ENCODE measurements around the gene OSBPL1A. TPM values are rescaled to one million over a fixed set of nuclear protein-coding genes. Genes with fewer than 3 reads are reported as not detected.
A peak's percentile ranks its signal among the peaks of the same experiment; 100 is the strongest.

The OSBPL1A gene
- total RNA-seq, 6 donors from 2014 or later: 33.3 to 64.5 (median 55.4) TPM

DNA sequence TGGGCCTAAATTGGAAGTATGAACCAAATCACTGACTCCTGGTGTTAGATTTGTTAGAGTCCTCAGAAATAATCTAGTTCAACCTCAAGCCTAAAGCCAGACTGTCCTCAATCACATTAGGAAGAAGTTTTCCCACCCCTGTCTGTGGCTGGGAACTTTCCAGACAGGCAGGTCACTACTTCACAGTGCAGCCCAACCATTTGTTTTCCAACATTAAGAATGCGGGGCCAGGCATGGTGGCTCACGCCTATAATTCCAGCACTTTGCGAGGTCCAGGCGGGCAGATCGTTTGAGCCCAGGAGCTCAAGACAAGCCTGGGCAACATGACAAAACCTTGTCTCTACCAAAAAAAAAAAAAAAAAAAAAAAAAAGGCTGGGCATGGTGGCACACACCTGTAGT lies 5.5 kb upstream of the OSBPL1A start:
- WGBS, 2 donors: 84 to 89% methylated on average over 2 to 5 of the region's 5 CpGs
- H3K4me3 ChIP-seq: no peak overlapping the region
- H3K4me1 ChIP-seq: peaks cover 0 to 5% (median 4%) of the 10 kb centered on the region in 4 donors
- no peaks in the 10 kb centered on the region for H3K9me3 ChIP-seq
- no peak overlapping the region for H3K27ac ChIP-seq
- ATAC-seq (ENCODE audit: low FRiP score in 2 of 2): no peak
- no peak for DNase-seq
- TF ChIP-seq POLR2A (IDR thresholded peaks at IDR 0.05) (no peak), EP300 (IDR thresholded peaks at IDR 0.05) (no peak), POLR2AphosphoS5 (IDR thresholded peaks at IDR 0.05) (no peak)
- TF ChIP-seq, protein P1, sequence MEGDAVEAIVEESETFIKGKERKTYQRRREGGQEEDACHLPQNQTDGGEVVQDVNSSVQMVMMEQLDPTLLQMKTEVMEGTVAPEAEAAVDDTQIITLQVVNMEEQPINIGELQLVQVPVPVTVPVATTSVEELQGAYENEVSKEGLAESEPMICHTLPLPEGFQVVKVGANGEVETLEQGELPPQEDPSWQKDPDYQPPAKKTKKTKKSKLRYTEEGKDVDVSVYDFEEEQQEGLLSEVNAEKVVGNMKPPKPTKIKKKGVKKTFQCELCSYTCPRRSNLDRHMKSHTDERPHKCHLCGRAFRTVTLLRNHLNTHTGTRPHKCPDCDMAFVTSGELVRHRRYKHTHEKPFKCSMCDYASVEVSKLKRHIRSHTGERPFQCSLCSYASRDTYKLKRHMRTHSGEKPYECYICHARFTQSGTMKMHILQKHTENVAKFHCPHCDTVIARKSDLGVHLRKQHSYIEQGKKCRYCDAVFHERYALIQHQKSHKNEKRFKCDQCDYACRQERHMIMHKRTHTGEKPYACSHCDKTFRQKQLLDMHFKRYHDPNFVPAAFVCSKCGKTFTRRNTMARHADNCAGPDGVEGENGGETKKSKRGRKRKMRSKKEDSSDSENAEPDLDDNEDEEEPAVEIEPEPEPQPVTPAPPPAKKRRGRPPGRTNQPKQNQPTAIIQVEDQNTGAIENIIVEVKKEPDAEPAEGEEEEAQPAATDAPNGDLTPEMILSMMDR (IDR thresholded peaks at IDR 0.05): no peak
- H3K27me3 ChIP-seq: no peaks in the 10 kb centered on the region
- no peaks in the 10 kb centered on the region for H3K36me3 ChIP-seq

DNA sequence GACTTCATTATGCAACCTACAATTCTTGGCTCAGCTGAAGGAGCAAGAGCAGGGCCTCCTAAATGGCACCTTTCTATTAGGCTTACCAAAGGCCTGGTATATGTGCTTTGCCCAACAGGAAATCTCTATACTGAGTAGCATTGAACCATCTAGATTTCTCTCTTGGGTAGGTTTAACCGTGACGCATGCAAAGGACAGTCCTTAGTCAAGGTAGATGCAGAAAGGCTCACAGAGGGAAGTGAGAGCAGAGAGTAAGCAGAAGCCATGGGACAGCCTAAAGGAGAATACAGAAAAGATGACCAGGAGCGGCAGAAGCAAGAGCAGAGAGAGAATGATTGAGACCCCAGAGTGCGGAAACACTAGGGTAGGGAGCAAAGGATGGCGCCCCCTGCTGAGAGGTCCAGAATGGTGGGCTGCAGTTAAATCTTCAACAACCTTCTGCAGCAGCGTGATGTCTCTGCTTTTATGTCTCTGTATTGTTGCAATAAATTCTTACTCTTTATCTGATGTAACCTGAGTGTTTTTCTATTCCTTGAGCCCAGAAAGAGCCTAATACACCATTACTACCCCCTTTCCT lies 4.7 kb upstream of the OSBPL1A start:
- Histone ChIP-seq H3K9me3 (no peaks in the 10 kb centered on the region), H3K4me3 (no peak overlapping the region), H3K4me1 (peaks cover 0 to 6% (median 4%) of the 10 kb centered on the region in 4 donors), H3K27ac (no peak overlapping the region), H3K27me3 (no peaks in the 10 kb centered on the region), H3K36me3 (no peaks in the 10 kb centered on the region)
- ATAC-seq (ENCODE audit: low FRiP score in 2 of 2) (no peak), DNase-seq (no peak)
- 79 to 86% methylated on average over 6 of the region's 6 CpGs for WGBS, 2 donors
- TF ChIP-seq POLR2A (IDR thresholded peaks at IDR 0.05): no peak
- TF ChIP-seq, protein P1 (IDR thresholded peaks at IDR 0.05): no peak
- no peak for TF ChIP-seq EP300 (IDR thresholded peaks at IDR 0.05)
- no peak for TF ChIP-seq POLR2AphosphoS5 (IDR thresholded peaks at IDR 0.05)

DNA sequence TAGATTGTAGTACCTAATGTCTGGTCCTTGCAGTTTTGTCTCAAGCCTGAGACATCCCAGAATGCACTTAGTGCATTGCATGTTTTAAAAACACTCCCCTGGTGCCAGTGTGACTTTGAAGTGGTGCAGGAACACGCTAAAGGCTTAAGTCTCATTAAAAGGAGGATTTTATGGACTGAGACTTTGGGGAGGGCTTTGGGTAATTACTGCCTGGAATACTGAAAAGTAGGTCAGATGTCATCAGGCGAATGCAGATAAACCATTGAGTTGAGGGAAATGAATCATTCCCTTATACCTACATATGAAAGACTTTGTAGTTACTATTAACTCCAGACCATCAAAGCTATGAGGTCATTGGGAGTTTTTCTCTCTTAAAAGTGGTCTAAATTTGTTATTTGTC lies 3.0 kb upstream of the OSBPL1A start:
- 92 to 95% methylated on average over 2 of the region's 2 CpGs for WGBS, 2 donors
- TF ChIP-seq, protein P1 (IDR thresholded peaks at IDR 0.05): no peak
- no peak for TF ChIP-seq POLR2A (IDR thresholded peaks at IDR 0.05)
- TF ChIP-seq POLR2AphosphoS5 (IDR thresholded peaks at IDR 0.05): no peak
- no peak for TF ChIP-seq EP300 (IDR thresholded peaks at IDR 0.05)
- ATAC-seq (ENCODE audit: low FRiP score in 2 of 2): no peak

DNA sequence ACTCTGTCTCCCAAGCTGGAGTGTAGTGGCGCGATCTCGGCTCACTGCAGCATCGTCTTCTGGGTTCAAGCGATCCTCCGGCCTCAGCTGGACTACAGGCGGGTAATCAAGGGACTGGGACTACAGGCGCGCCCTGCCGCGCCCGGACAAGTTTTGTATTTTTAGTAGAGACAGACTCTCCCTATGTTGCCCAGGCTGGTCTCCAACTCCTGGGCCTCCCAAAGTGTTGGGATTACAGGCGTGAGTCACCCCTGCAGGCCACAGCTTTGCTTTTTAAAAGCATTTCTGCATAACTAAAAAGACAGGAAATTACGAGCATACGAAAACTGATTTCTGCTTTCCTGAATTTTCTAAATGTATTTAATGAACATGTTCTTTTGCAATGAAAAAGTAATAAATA lies 916 bp upstream of the OSBPL1A start:
- no peaks in the 10 kb centered on the region for H3K36me3 ChIP-seq
- no peaks in the 10 kb centered on the region for H3K27me3 ChIP-seq
- DNase-seq (peak in 1 of 2 donors; percentile 54), ATAC-seq (ENCODE audit: low FRiP score in 2 of 2) (no peak)
- H3K9me3 ChIP-seq: no peaks in the 10 kb centered on the region
- H3K4me3 ChIP-seq: peak overlapping the region in 3 of 4 donors; percentile 61 to 85 (median 75)
- TF ChIP-seq, protein P1 (IDR thresholded peaks at IDR 0.05): no peak
- TF ChIP-seq POLR2A (IDR thresholded peaks at IDR 0.05): no peak
- TF ChIP-seq POLR2AphosphoS5 (IDR thresholded peaks at IDR 0.05): no peak
- TF ChIP-seq EP300 (IDR thresholded peaks at IDR 0.05): no peak
- 90 to 92% methylated on average over 15 of the region's 15 CpGs for WGBS, 2 donors
- H3K4me1 ChIP-seq: peaks cover 4 to 15% (median 9%) of the 10 kb centered on the region in 4 donors
- H3K27ac ChIP-seq: peak overlapping the region in 3 of 4 donors; percentile 87 to 88 (median 88)

More for the DNA sequence above, 3.0 kb upstream of the OSBPL1A start:
- Histone ChIP-seq H3K27me3 (no peaks in the 10 kb centered on the region), H3K4me3 (no peak overlapping the region), H3K4me1 (peaks cover 4 to 15% (median 9%) of the 10 kb centered on the region in 4 donors), H3K36me3 (no peaks in the 10 kb centered on the region), H3K9me3 (no peaks in the 10 kb centered on the region), H3K27ac (no peak overlapping the region)
- DNase-seq: no peak
